Activated naive CD8-positive, alpha-beta T cell treated with anti-CD3 and anti-CD28 coated beads, Interleukin-2, amount 50 U/mL, for 24 hours (primary cell): ENCODE measurements around the gene ZNF79.
A peak's percentile ranks its signal among the peaks of the same experiment; 100 is the strongest.

Experiments used
- ATAC-seq: fragments of 150-1000 bp; cut with Tn5 transposase; one replicate; pipeline ENCODE4 v1.10.0; 2021
- DNase-seq: peaks from one replicate; pipeline ENCODE4 v3.0.0; 2021
- H3K27ac Mint-ChIP-seq: one replicate; pipeline ENCODE4 v1.8.0; 2021; ENCODE audit warnings: mild to moderate bottlenecking, mixed read lengths
- H3K27me3 Mint-ChIP-seq: one replicate; pipeline ENCODE4 v1.8.0; 2021; ENCODE audit warnings: mixed read lengths
- H3K36me3 Mint-ChIP-seq: one replicate; pipeline ENCODE4 v1.8.0; 2021; ENCODE audit warnings: low read depth, mixed read lengths
- H3K4me1 Mint-ChIP-seq: one replicate; pipeline ENCODE4 v1.8.0; 2021; ENCODE audit warnings: mixed read lengths
- H3K4me3 Mint-ChIP-seq: one replicate; pipeline ENCODE4 v1.8.0; 2021; ENCODE audit warnings: mild to moderate bottlenecking, moderate library complexity, mixed read lengths
- H3K9me3 Mint-ChIP-seq: one replicate; pipeline ENCODE4 v1.8.0; 2021; ENCODE audit warnings: mixed read lengths

Gene ZNF79

GRCh38 chr9:127428348-127428747 lies 4.2 kb downstream of the ZNF79 start:
- Mint-ChIP-seq H3K27ac (peak overlapping the region; percentile 60), H3K27me3 (no peaks in the 10 kb centered on the region), H3K4me1 (peaks cover 64% of the 10 kb centered on the region), H3K9me3 (no peaks in the 10 kb centered on the region), H3K4me3 (no peak overlapping the region), H3K36me3 (peaks cover 53% of the 10 kb centered on the region)
- ATAC-seq (no peak), DNase-seq (no peak)

DNA sequence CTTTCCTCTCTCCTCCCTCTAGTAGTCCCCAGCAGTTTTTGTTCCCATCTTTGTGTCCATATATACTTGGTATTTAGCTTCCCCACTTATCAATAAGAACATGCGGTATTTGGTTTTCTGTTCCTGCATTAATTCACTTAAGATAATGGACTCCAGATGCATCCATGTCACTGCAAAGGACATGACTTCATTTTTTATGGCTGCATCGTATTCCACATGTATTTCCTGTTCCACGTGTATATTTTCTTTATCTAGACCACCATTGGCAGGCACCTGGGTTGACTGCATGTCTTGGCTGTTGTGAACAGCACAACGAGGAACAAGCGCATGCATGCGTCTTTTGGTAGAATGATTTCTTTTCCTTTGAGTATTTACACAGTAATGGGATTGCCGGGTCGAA lies 6.2 kb downstream of the ZNF79 start:
- Mint-ChIP-seq H3K4me1 (peaks cover 48% of the 10 kb centered on the region), H3K27ac (no peak overlapping the region), H3K27me3 (no peaks in the 10 kb centered on the region), H3K9me3 (no peaks in the 10 kb centered on the region), H3K4me3 (no peak overlapping the region), H3K36me3 (peaks cover 67% of the 10 kb centered on the region)
- ATAC-seq: no peak
- no peak for DNase-seq

DNA sequence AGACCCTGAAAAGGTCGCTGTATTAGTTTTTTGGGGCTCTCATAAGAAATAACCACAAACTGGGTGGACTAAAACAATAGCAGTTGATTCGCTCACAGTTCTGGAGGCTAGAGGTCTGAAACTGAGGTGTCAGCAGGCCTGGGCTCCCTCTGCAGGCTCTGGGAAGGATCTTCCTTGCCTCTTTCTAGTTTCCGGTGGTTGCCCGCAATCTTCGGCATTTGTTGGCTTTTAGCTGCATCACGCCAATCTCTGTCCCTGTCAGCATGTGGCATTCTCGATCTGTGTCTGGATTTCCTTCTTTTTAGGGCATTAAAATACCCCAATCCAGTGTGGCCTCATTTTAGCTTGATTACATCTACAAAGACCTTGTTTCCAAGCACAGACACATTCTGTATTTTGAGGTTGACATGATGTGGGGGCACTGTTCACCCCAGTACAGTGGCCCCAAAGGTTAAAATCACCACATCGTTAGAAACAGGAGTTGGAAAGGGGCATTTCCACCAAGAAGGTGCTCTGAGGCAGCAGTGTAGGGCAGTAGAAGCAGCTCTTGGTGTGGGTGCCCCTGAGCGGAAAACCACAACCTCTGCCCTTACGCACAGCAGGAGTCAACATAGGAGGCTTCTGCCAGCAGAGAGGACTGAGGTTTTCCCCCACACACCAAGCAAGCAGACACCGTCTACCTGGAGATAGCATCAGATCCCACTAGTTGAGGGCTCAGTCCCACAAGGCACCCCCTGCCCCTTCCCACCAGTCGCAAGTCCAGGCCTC lies 13.5 kb downstream of the ZNF79 start:
- ATAC-seq (peak; percentile 92), DNase-seq (peak; percentile 41)
- Mint-ChIP-seq H3K9me3 (no peaks in the 10 kb centered on the region), H3K4me3 (no peak overlapping the region), H3K36me3 (peaks cover 74% of the 10 kb centered on the region), H3K27me3 (no peaks in the 10 kb centered on the region), H3K27ac (peak overlapping the region; percentile 55), H3K4me1 (peaks cover 19% of the 10 kb centered on the region)

DNA sequence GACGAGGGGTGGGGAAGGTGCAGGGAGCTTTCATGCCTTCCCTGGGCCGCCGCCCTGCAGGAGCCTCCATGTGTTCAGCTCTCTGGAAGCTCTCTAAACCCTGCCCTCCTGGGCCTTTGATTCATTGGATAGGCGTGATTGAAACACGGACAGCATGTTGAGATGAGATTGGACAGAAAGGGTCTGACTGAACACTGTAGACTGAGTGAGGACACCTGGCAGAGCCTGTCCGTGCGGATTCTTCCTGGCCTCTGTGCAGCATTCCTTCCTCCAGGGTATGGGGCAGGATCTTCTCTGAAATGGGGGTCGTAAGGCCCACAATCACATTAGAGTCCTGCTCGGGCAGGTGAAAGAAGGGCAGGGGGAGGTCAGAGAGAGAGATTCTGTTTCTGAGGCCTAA lies 14.2 kb downstream of the ZNF79 start:
- H3K36me3 Mint-ChIP-seq: peaks cover 74% of the 10 kb centered on the region
- no peak overlapping the region for H3K4me3 Mint-ChIP-seq
- no peaks in the 10 kb centered on the region for H3K9me3 Mint-ChIP-seq
- ATAC-seq (no peak), DNase-seq (no peak)
- H3K27ac Mint-ChIP-seq: peak overlapping the region; percentile 55
- H3K4me1 Mint-ChIP-seq: peaks cover 16% of the 10 kb centered on the region
- H3K27me3 Mint-ChIP-seq: no peaks in the 10 kb centered on the region

- Mint-ChIP-seq H3K4me1 (peaks cover 38% of the 10 kb centered on the region), H3K9me3 (peaks cover 14% of the 10 kb centered on the region), H3K4me3 (no peak overlapping the region), H3K27ac (peak overlapping the region; percentile 99), H3K36me3 (peaks cover 84% of the 10 kb centered on the region), H3K27me3 (no peaks in the 10 kb centered on the region)
- ATAC-seq: peak; percentile 17
- DNase-seq: no peak
Observed at GRCh38 chr9:127444283-127444920, 20.2 kb downstream of the ZNF79 start.

DNA sequence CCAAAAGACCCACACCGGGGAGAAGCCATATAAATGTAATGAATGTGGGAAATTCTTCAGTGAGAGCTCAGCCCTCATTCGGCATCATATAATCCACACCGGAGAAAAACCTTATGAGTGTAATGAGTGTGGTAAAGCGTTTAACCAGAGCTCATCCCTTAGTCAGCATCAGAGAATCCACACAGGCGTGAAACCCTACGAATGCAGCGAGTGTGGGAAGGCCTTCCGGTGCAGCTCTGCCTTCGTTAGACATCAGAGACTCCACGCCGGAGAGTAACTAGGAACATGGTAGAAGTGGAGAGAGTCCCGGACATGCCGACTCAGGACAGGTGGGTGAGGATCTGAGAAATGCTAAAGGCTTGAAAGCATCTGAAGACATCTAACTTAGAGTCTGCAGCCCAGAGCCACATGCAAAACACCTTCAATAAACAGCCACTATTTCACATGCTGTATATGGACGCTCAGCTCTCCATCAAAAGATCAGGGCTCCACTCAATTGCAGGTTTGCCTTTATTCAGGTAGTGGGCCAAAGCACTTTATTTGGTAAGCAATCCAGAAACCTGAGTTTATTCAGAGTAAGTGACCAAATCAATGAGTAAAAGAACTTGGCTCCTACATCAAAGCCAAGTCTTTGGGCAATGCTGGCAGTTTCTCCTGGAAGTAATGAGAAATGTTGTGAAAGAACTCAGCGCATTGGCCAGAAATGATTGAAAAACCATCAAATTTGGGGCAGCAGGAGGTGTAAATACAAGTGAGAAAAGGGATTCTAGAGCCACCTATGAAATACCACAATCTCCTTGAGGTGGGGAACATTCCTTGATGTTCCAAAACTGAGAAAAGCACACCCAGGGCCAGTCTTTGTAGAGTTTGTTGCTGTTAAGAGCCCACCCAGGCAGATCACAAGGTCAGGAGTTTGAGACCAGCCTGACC lies 21.0 kb downstream of the ZNF79 start:
- H3K4me1 Mint-ChIP-seq: peaks cover 44% of the 10 kb centered on the region
- ATAC-seq: peak; percentile 18
- no peaks in the 10 kb centered on the region for H3K27me3 Mint-ChIP-seq
- H3K27ac Mint-ChIP-seq: peak overlapping the region; percentile 99
- DNase-seq: no peak
- peaks cover 14% of the 10 kb centered on the region for H3K9me3 Mint-ChIP-seq
- H3K4me3 Mint-ChIP-seq: peak overlapping the region; percentile 51
- H3K36me3 Mint-ChIP-seq: peaks cover 88% of the 10 kb centered on the region

GRCh38 chr9:127445851-127446712 lies 21.9 kb downstream of the ZNF79 start:
- Mint-ChIP-seq H3K36me3 (peaks cover 88% of the 10 kb centered on the region), H3K27ac (peak overlapping the region; percentile 99), H3K9me3 (peaks cover 14% of the 10 kb centered on the region), H3K4me1 (peaks cover 47% of the 10 kb centered on the region), H3K27me3 (no peaks in the 10 kb centered on the region), H3K4me3 (peak overlapping the region; percentile 42)
- DNase-seq (no peak), ATAC-seq (peak; percentile 2)

DNA sequence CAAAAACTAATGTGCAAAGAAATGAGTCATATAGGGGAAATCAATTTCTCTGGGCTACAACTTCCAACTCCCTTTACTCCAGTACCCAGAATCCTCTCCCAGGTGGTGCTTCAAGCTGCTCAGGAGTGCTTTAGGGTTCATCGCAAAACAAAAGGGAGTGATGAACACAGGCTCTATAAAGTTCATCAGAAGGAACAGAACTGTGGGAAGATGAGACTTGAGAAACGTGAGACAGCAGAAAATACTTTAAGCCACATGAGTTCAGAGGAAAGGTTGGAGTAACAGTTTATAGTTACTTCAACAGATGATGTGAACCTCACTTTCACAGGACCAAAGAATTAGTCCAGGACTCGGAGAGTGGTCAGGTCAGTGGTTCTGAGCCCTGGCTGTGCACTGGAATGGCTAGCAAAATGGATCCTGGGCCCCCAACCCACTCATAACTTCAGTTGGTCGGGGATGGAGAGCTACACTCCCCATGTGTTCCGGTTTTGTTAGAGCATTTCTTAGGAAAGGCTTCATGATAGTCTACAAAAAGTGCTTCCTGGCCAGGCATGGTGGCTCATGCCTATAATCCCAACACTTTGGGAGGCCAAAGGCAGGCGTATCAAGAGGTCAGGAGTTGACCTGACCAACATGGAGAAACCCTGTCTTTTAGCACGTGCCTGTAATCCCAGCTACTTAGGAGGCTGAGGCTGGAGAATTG lies 22.7 kb downstream of the ZNF79 start:
- ATAC-seq: peak; percentile 6
- no peak for DNase-seq
- Mint-ChIP-seq H3K9me3 (peaks cover 14% of the 10 kb centered on the region), H3K4me1 (peaks cover 49% of the 10 kb centered on the region), H3K27ac (peak overlapping the region; percentile 99), H3K36me3 (peaks cover 86% of the 10 kb centered on the region), H3K27me3 (no peaks in the 10 kb centered on the region), H3K4me3 (peak overlapping the region; percentile 99)

- Mint-ChIP-seq H3K27me3 (no peaks in the 10 kb centered on the region), H3K9me3 (peaks cover 14% of the 10 kb centered on the region), H3K4me3 (peak overlapping the region; percentile 99), H3K36me3 (peaks cover 83% of the 10 kb centered on the region), H3K27ac (peak overlapping the region; percentile 99), H3K4me1 (peaks cover 52% of the 10 kb centered on the region)
- DNase-seq: no peak
- no peak for ATAC-seq
Observed at GRCh38 chr9:127447416-127448111, 23.4 kb downstream of the ZNF79 start.

- peaks cover 78% of the 10 kb centered on the region for H3K36me3 Mint-ChIP-seq
- peak overlapping the region; percentile 99 for H3K4me3 Mint-ChIP-seq
- no peak for DNase-seq
- H3K27ac Mint-ChIP-seq: peak overlapping the region; percentile 99
- H3K4me1 Mint-ChIP-seq: peaks cover 52% of the 10 kb centered on the region
- H3K9me3 Mint-ChIP-seq: peaks cover 14% of the 10 kb centered on the region
- ATAC-seq: no peak
- H3K27me3 Mint-ChIP-seq: no peaks in the 10 kb centered on the region
Observed at GRCh38 chr9:127448112-127448805, 24.1 kb downstream of the ZNF79 start.

GRCh38 chr9:127449332-127449966 lies 25.3 kb downstream of the ZNF79 start:
- H3K4me3 Mint-ChIP-seq: peak overlapping the region; percentile 99

DNA sequence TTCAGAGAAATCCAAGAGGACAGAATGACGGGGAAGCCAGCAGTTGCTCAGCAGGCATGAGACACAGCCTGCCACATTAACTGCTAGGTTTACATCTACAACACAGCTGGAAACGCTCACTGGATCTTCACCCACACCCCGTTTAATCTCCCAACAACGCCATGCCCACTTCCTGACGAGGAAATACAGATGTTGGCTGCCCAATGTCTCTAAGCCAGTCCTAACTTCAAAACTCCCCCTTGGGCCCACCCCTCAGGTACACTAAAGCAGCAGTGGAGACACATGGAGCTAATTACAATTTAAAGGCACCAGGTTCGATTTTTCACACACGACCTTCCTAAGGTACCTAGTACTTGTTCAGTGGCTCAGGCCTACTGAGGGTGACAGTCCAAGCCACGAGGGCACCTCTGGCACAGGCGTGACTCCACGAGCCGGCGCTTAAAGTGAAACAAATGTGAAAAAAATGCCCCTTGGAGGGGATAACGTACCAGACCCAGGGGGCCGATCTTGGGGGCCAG lies 26.1 kb downstream of the ZNF79 start:
- Mint-ChIP-seq H3K27me3 (no peaks in the 10 kb centered on the region), H3K27ac (peak overlapping the region; percentile 99), H3K36me3 (peaks cover 62% of the 10 kb centered on the region), H3K4me3 (peak overlapping the region; percentile 99), H3K4me1 (peaks cover 51% of the 10 kb centered on the region), H3K9me3 (peaks cover 1% of the 10 kb centered on the region)
- DNase-seq (no peak), ATAC-seq (no peak)

More at GRCh38 chr9:127449332-127449966, 25.3 kb downstream of the ZNF79 start:
- H3K4me1 Mint-ChIP-seq: peaks cover 52% of the 10 kb centered on the region
- peak overlapping the region; percentile 99 for H3K27ac Mint-ChIP-seq
- H3K27me3 Mint-ChIP-seq: no peaks in the 10 kb centered on the region
- H3K36me3 Mint-ChIP-seq: peaks cover 68% of the 10 kb centered on the region
- peaks cover 10% of the 10 kb centered on the region for H3K9me3 Mint-ChIP-seq
- DNase-seq (no peak), ATAC-seq (no peak)
